ENCODE data around the gene UBE3A.

Gene UBE3A

GRCh38 chr15:25378501-25378901 lies 60.3 kb downstream of the UBE3A start:
- TF ChIP-seq REST (IDR thresholded peaks at IDR 0.05; ENCODE audit: insufficient read depth in 1 of 2, low read depth in 2 of 2, low read length in 2 of 2) (no peak), FOXP2 (optimal IDR thresholded peaks at IDR 0.05; ENCODE audit: borderline replicate concordance, extremely low read depth, extremely low read length, insufficient read depth) (no peak), SIN3A (IDR thresholded peaks at IDR 0.05; ENCODE audit: borderline replicate concordance, insufficient read depth, low read length) (no peak), TAF1 (IDR thresholded peaks at IDR 0.05; ENCODE audit: borderline replicate concordance, insufficient read depth, low read length) (no peak), POLR2AphosphoS5 (IDR thresholded peaks at IDR 0.05; ENCODE audit: low read depth, low read length) (no peak)

GRCh38 chr15:25375557-25375956 lies 63.3 kb downstream of the UBE3A start:
- no peak for TF ChIP-seq REST (IDR thresholded peaks at IDR 0.05; ENCODE audit: insufficient read depth in 1 of 2, low read depth in 2 of 2, low read length in 2 of 2)
- TF ChIP-seq FOXP2 (optimal IDR thresholded peaks at IDR 0.05; ENCODE audit: borderline replicate concordance, extremely low read depth, extremely low read length, insufficient read depth) = no peak
- no peak for TF ChIP-seq SIN3A (IDR thresholded peaks at IDR 0.05; ENCODE audit: borderline replicate concordance, insufficient read depth, low read length)
- no peak for TF ChIP-seq TAF1 (IDR thresholded peaks at IDR 0.05; ENCODE audit: borderline replicate concordance, insufficient read depth, low read length)
- TF ChIP-seq POLR2AphosphoS5 (IDR thresholded peaks at IDR 0.05; ENCODE audit: low read depth, low read length) = no peak

- TF ChIP-seq TAF1 (IDR thresholded peaks at IDR 0.05; ENCODE audit: borderline replicate concordance, insufficient read depth, low read length) = no peak
- TF ChIP-seq SIN3A (IDR thresholded peaks at IDR 0.05; ENCODE audit: borderline replicate concordance, insufficient read depth, low read length) = no peak
- TF ChIP-seq FOXP2 (optimal IDR thresholded peaks at IDR 0.05; ENCODE audit: borderline replicate concordance, extremely low read depth, extremely low read length, insufficient read depth) = no peak
- no peak for TF ChIP-seq POLR2AphosphoS5 (IDR thresholded peaks at IDR 0.05; ENCODE audit: low read depth, low read length)
- no peak for TF ChIP-seq REST (IDR thresholded peaks at IDR 0.05; ENCODE audit: insufficient read depth in 1 of 2, low read depth in 2 of 2, low read length in 2 of 2)
These were observed 64.7 kb downstream of the UBE3A start for GRCh38 chr15:25374143-25374542.

- TF ChIP-seq TAF1 (IDR thresholded peaks at IDR 0.05; ENCODE audit: borderline replicate concordance, insufficient read depth, low read length) = no peak
- TF ChIP-seq FOXP2 (optimal IDR thresholded peaks at IDR 0.05; ENCODE audit: borderline replicate concordance, extremely low read depth, extremely low read length, insufficient read depth) = no peak
- no peak for TF ChIP-seq REST (IDR thresholded peaks at IDR 0.05; ENCODE audit: insufficient read depth in 1 of 2, low read depth in 2 of 2, low read length in 2 of 2)
- no peak for TF ChIP-seq SIN3A (IDR thresholded peaks at IDR 0.05; ENCODE audit: borderline replicate concordance, insufficient read depth, low read length)
- no peak for TF ChIP-seq POLR2AphosphoS5 (IDR thresholded peaks at IDR 0.05; ENCODE audit: low read depth, low read length)
These were observed 66.5 kb downstream of the UBE3A start for GRCh38 chr15:25372298-25372697.

- TF ChIP-seq POLR2AphosphoS5 (IDR thresholded peaks at IDR 0.05; ENCODE audit: low read depth, low read length) (no peak), SIN3A (IDR thresholded peaks at IDR 0.05; ENCODE audit: borderline replicate concordance, insufficient read depth, low read length) (no peak), TAF1 (IDR thresholded peaks at IDR 0.05; ENCODE audit: borderline replicate concordance, insufficient read depth, low read length) (no peak), REST (IDR thresholded peaks at IDR 0.05; ENCODE audit: insufficient read depth in 1 of 2, low read depth in 2 of 2, low read length in 2 of 2) (no peak), FOXP2 (optimal IDR thresholded peaks at IDR 0.05; ENCODE audit: borderline replicate concordance, extremely low read depth, extremely low read length, insufficient read depth) (no peak)
These were observed 70.0 kb downstream of the UBE3A start for GRCh38 chr15:25368850-25369249.

Measured in PFSK-1 (cell line).